HG03103 (cell line): ENCODE measurements around the gene C2.
A peak's percentile ranks its signal among the peaks of the same experiment; 100 is the strongest.

Experiments
- ATAC-seq: cut with Tn5 transposase; IDR thresholded peaks from one replicate; pipeline ENCODE4 v1.9.1; 2021; ENCODE audit warnings: low read depth; ENCODE audit not compliant: unreplicated experiment

The C2 gene

GRCh38 chr6:31952890-31953289 is 25.4 kb downstream of the C2 start:
- no peak for ATAC-seq

GRCh38 chr6:31954511-31954910 is 27.0 kb downstream of the C2 start:
- no peak for ATAC-seq

GRCh38 chr6:31956796-31957195 is 29.3 kb downstream of the C2 start:
- ATAC-seq: no peak

- ATAC-seq: peak; percentile 5
Observed at GRCh38 chr6:31958412-31958740, 30.9 kb downstream of the C2 start.

- ATAC-seq: peak; percentile 92
Observed at GRCh38 chr6:31958741-31959739, 31.5 kb downstream of the C2 start, which contains the start of the genes NELFE and SKIC2. Gene NELFE (minus strand): TSS chr6:31958971. CDS start chr6:31958446, 525 bp downstream. Gene SKIC2 (plus strand): TSS chr6:31959175. CDS start chr6:31959193, 18 bp downstream.

GRCh38 chr6:31961616-31962015 is 34.1 kb downstream of the C2 start:
- ATAC-seq: no peak

GRCh38 chr6:31963921-31964320 is 36.4 kb downstream of the C2 start:
- ATAC-seq: no peak

GRCh38 chr6:31965700-31966099 is 38.2 kb downstream of the C2 start:
- ATAC-seq: no peak

GRCh38 chr6:31966506-31966905 is 39.0 kb downstream of the C2 start:
- no peak for ATAC-seq

- no peak for ATAC-seq
Observed at GRCh38 chr6:31966997-31967925, 39.7 kb downstream of the C2 start.

GRCh38 chr6:31967926-31968320 is 40.4 kb downstream of the C2 start:
- ATAC-seq: no peak

- no peak for ATAC-seq
Observed at GRCh38 chr6:31968326-31968725, 40.8 kb downstream of the C2 start.

- no peak for ATAC-seq
Observed at GRCh38 chr6:31968791-31969711, 41.5 kb downstream of the C2 start.

GRCh38 chr6:31969712-31970603 is 42.4 kb downstream of the C2 start:
- ATAC-seq: no peak

- ATAC-seq: no peak
Observed at GRCh38 chr6:31970604-31971271, 43.2 kb downstream of the C2 start.

GRCh38 chr6:31971279-31971992 is 43.9 kb downstream of the C2 start:
- no peak for ATAC-seq

GRCh38 chr6:31971993-31972708 is 44.6 kb downstream of the C2 start, which contains the start of gene DXO:
Gene DXO (minus strand): TSS chr6:31972138. CDS start chr6:31971675, 463 bp downstream.
- peak; percentile 88 for ATAC-seq
